GM13977 (cell line): ENCODE results near the gene FAAH.

ENCODE experiments used
- DNase-seq: peaks from one replicate; pipeline ENCODE4 v3.0.0; 2012; ENCODE audit warnings: low spot score
- CTCF ChIP-seq: IDR thresholded peaks from 2 replicates; pipeline ENCODE4 v1.5.1; 2012; ENCODE audit warnings: mild to moderate bottlenecking, control low read depth; ENCODE audit not compliant: insufficient read depth; ENCODE audit errors: extremely low read depth, missing control alignments
- in situ Hi-C: fragments of 300-500 bp; cut with MboI; formaldehyde crosslinking; loops from one replicate; pipeline ENCODE4 v1.12.0; 2022; ENCODE audit warnings: low sequenced_read_pairs, low pct_unique_long_range_greater_than_20kb, mixed read lengths, inconsistent platforms; ENCODE audit not compliant: unreplicated experiment

Gene FAAH

DNA sequence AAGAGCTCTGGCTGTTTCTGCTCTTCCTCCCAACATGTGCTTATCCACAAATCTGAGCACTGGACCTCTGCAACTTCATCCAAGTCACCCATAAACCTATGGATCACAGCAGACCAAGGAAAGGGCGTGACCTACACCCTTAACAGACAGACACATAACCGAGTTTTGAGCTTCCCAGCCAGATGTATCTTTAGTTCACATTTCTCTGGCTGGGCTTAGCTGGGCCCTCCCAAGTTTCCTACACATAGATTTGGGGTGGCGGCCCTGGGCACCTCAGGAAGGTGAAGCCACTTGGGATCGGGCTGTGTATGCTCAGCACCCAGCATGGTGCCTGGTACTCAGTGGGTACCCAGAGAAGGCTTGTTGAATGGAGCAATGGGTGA is 26.4 kb downstream of the FAAH start:
- DNase-seq = no peak
- TF ChIP-seq CTCF = no peak
- in situ Hi-C loops = no loop called here

DNA sequence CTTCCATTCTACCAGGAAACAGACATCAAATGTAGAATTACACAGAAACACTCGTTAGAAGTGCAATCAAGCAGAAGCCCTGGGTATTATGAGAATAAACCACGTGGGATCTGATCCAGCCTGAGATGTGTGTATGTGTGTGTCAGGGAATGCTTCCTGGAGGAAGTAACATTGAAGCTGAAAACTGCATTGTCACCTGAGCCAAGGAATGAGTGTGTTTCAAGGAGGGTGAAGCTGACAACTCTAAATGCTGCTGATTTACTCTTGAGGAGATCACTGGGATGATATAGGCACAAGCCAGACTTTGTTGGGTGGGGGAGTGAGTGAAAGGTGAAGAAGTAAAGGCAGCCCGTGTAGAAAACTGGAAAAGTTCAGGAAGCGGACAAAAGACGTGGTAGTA is 27.6 kb downstream of the FAAH start:
- no peak for DNase-seq
- in situ Hi-C loops = no loop called here
- no peak for TF ChIP-seq CTCF

DNA sequence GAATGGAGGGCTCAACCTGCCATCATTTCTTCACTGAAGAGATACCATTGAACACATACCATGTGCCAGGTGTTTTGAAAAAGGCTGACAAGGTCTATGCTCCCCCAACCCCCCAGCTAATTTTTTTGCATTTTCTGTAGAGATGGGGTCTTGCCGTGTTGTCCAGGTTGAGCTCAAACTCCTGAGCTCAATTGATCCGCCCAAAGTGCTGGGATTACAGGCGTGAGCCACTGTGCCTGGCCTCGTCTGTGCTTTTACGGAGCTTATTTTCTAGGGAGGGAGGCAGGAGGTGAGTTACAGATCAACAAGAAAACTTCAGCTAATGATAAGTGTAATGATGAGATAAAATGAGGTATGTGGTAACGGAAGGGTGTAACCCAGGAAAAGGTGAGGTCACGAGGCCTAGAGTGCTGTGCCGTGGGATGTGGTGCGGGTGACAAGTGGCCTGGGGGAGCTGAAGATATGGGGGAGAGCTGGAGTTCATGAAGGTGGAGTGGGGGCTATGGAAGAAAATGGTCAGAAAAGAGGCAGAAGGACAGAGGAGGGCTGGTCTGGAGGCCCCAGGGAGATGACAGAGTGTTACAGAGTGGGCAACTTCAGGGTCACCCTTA is 28.2 kb downstream of the FAAH start:
- in situ Hi-C loops = no loop called here
- no peak for DNase-seq
- no peak for TF ChIP-seq CTCF

- DNase-seq = no peak
- TF ChIP-seq CTCF = no peak
- in situ Hi-C loops = no loop called here
Measured at GRCh38 chr1:46423574-46424240, 29.6 kb downstream of the FAAH start.

GRCh38 chr1:46424730-46425129 is 30.6 kb downstream of the FAAH start:
- in situ Hi-C loops = no loop called here
- DNase-seq = no peak
- TF ChIP-seq CTCF = no peak

DNA sequence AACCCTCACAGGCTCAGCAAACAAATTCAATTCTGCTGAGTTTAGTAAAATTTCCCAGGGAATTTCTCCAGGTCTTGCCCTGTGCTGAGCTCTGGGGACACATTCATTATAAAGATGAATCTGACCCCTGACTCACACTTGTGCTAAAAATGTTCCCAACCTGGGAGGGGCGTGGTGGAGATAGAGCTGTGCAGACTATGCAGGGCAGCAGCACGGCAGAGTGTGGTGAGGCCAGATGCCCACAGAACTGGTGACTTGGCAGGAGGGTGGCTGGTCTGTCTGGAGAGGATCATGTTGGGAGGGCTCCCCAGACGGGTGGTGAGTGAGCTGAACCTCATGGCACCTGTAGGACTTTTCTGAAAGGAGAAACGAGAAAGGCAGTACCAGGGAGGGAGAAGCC is 31.6 kb downstream of the FAAH start:
- TF ChIP-seq CTCF = no peak
- no peak for DNase-seq
- in situ Hi-C loops = no loop called here
